Measurements from ENCODE around the gene AUTS2.

The AUTS2 gene

DNA sequence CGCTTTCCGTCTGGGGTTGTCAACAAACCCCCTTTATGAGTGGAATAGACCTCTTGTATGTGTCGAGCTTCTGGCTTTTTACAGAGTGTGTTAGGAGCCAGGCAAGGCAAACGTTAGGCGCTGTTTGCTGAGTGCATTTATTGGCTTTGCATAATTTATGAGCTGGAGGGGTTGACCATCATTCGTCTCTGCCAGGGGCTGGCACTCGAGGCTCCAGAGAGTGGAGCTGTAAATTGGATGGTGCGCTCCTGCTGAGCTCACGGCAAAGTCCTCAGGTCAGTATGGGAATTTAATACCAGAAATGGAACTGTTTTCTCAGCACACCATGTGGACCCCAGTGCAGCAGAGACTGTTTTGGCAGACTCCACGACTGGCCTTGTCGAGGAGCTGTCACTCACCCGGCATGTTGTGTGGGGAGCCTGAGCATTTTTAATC, 834.3 kb downstream of the AUTS2 start:
- peak; percentile 54 for DNase-seq

DNA sequence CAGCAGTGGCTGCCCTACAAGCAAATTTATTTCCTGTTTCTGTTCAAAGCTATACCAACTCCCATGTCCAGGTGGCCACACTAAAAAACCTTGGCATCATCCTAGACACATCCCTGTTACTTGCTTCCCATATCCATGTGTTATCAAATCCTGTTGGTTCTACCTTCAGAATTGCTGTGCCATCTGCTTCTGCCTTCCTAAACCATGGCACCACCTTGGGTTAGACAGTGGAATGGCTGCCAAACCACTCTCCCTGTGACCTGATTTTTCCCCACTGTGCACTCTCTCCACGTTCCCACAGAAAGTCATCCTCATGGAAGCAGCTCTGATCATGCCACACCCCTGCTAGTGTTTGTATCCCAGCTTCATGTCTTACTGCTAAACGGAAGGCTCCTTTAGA, 836.1 kb downstream of the AUTS2 start:
- DNase-seq = no peak

DNA sequence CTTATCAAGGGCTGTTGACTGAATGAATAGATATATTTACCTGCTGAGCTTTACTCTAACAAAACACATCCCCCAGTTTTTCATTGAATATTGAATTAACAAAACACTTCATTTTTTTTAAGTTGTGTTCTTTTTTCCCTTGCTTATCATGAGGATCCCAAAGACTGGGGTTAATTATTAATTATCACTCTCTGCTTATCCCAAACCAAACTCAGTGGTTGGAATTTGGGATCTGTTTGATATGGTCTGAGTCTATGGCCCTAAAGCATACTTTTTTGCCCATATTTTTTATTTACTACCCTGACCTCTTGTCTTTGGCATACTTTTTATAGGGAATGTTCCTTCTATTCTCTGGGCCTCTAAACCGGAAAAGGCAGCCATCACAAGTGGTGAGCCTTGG, 836.5 kb downstream of the AUTS2 start:
- DNase-seq = no peak

DNA sequence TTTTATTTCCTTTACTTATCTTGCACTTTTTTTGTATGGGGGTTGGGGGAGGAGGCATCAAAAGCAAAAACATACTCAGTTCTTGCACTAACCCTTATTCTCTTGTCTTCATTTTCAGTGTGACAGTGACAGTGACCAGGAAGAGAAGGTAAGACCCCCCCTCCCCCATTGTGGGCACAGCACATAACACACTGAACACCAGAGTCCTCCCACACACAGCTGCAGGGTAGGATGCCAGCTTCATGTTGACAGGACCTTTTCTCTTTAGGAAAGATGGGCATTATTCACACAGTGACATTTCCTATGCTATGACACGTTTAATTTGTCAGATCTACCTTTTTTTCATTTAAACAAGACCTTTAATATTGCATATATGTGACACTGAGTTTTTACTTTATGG, 837.4 kb downstream of the AUTS2 start:
- no peak for DNase-seq

DNA sequence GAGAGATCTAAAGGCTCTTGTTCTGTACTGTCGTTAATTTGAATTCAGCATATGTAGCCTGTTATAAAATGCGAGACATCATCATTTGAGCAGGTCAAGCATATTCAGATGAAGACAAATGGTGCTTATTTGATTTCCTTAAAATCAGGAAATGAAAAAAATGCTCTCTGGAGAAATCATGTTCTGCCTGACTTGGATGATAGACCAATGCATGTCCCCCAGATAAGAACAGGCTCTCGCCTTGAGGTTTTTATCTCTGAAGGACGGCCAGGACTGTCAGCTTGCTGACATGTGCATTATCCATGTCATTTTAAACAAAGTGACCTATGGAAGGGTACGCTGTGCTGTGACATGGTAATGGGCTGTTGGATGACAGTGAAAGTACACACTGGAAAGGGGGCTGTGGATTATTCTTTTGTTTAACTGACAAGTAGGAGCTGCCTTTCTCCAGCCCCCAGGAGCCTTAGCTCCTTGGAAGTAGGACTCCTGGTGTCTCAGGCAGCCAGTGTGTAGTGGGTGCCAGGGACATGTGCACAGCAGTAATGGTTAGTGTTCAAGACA, 838.6 kb downstream of the AUTS2 start:
- DNase-seq = no peak

DNA sequence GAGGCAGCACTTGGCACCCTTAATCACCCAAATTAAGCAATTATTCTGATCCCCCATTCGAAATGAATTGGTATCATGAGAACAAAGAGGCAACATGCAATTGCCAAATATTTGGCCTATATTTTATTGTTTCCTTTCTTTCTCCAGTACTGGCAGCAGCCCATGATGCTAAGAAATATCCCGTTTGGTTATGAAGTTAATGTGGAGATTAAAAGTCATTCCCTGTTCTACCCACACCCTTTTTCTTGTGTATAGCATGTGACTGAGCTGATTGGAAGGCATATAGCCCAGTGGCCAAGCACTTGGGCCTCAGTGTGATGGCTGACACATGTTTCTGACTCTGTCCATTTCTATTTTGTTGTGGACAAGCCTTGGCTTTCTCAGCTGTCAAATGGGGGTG, 841.4 kb downstream of the AUTS2 start:
- no peak for DNase-seq

DNA sequence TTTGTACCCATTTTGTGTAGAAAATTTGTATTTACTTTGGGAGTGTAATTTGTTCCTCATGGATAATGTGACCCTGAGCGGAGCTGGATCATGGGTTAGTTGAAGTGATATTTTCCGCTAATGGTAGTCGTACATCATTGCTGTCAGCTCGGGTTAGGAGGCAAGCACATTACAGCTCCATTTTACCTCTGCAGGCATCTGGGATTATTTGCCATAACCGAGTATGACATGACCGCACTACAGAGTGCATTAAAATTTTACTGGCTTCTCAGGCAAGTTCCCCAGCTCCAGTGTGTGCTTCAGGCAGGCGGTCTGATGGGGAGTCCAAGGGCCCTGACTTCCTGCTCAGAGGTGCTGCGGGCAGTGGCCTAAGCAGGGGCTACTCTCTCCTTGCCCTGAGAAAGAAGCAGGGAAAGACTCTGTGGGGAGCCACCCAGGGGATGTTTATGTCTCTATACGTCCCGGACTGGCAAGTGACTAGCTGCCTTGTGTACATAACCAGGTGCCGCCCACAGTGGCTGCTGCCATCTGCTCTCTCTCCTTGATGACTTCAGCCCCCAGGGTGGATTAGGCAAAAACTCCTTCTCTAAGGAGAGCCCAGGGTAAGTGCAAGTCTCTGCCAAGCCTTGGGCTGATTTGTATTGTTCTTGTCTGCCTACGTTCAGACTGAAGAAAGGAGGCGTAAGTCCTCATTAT, 848.3 kb downstream of the AUTS2 start:
- DNase-seq = no peak

DNA sequence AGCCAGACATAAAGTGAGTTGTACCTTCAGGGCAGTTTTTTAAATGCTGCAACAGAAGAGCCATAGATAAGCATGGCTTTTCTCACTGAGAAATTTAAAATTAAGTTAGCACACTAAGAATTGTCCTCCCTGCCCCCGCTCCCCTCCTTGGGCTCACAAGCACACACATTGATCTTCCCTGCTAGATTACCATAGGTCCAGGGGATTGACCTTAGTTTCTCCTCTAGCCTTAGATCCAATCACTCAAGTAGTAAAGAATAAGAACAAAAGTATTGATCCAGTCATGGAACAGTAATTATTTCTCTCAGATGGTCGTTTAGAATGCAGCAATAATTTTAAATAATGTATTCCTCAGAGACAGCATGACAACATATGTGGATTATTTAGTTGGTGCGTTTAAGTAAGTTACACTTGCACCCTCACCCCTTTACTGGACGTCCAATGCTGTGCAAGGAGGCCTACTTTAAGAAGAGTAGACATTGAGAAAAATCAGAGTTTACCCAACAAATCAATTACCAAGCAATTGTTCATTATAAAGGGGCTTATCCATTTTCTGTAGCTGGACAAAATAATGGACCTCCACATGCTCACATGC, 850.1 kb downstream of the AUTS2 start:
- DNase-seq = no peak

DNA sequence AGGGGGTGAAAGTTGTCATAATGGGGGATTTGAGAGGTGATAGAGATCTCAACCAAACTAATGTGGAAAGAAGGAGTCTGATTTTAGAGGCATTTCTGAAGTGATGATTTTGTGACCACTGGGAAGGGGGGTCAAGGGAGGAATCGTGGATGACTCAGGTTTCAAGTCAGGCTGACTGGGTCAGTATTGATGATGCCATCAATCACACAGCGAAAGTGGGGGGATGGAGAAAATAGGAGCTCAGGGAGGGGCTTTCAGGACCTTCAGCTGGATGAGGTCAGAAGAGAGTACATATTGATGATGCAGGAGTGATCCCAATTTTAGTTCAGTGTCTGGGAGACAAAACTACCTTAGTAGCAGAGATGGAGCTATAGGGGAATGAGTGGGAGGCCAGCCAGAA, 852.5 kb downstream of the AUTS2 start:
- DNase-seq = no peak

DNA sequence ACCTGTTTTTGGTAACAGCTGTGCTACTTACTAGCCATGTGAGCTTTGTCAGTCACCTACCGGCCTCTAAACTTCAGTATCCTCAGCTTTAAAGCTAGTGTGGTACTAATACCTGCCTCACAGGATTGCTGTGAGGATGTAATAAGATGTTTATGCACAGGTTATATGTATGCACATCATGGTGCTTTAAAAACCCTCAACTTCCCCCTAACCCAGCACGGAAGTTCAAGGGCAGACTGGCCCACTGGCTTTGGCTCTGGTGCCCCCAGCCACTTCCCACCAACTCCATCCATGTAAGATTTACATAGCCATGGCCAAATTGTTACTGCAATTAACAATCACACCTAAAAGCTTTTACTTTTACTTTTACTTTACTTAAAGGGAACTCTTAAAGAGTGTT, 857.6 kb downstream of the AUTS2 start:
- DNase-seq = no peak

DNA sequence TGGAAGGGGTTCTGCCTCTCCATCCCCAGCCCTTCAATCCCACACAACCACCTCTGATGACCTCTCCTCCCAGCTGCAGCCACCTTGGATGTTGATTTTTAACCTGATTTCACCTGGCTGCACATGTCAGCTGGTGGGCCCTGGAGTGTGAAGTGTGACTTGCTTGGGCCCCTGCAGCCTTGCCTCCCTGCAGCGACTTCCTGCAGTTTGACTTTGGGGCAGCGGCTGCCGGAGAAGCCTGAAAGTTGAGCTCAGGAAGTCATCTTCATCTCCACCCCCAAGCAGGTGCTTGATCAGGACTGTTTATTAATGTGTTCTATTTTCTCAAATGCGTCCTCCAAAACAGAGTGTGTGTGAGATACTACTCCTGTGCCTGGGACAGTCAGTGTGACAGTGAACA, 858.4 kb downstream of the AUTS2 start:
- DNase-seq = peak; percentile 29

DNA sequence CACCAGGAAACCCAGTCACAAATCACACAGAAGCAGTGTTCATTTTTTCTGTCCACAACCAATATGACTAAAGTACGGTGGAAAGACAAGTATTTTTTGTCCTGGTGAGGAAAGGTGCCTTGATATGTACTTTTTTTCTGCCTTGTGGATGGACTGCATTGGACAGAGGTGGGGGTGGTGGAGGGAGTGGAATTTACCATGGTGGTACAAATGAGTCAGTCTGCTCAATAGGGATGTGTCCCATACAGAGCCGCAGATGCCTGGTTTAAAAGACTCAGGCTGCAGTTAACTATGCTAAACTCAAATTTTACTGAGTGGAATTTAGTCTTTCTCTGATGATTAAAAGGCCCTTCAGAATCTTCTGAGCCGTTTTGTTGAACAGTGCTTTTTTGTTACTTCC, 859.2 kb downstream of the AUTS2 start:
- no peak for DNase-seq

DNA sequence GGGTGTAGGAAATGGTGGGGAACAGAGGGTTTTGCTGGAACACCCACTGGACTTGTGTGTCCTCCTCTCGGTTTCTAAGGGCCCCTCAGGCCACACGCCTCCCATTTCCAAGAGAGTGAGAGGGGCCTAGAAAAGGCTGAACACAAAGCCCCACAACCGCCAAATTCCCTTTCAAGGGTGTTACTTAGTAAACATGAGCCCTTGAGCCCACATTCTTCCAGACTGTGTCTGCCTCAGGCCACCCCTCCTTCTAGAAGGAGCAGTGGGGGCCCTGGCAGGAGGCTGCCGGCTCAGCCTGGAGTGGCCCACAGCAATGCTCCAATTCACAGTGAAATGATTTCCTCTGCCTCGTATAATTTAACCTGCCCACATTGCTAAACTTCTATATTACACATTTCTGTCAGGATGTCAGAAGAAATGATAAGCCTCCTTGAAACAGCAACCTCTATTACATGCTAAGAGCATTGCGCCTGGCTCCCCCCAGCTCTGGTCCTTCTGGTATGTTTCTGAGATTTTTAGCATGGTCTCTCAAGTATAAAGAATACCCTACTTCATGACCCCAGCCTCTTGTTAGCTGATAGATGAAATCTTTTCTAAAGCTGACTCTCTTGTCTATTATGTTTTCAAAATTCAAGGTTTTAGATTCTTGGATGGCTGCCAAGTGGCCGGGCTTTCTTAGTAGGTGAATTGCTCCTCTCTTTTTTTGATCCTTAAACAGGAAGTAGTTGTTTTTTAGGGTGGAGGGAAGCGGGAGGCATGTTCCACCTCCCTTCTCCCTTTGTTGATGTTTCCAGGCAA, 859.8 kb downstream of the AUTS2 start:
- DNase-seq = peak; percentile 37

DNA sequence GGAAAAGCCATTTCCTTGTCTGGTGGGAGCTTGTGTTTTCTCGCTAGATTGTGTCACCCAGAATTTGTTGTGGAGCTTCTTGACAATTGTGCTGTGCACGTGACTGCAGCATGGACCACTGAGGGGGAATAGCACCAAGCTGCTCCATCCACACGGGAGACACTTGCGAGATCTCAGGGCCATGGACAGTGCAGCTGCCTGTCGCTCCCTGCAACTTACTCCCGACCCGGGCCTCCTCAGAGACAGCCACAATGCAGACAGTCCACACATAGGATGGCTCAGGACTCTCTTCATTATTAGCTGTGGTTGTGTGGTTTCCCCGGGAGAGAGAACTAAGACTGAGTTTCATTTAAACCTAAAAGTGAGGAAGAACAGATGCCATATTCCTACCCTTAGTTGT, 860.5 kb downstream of the AUTS2 start:
- no peak for DNase-seq

DNA sequence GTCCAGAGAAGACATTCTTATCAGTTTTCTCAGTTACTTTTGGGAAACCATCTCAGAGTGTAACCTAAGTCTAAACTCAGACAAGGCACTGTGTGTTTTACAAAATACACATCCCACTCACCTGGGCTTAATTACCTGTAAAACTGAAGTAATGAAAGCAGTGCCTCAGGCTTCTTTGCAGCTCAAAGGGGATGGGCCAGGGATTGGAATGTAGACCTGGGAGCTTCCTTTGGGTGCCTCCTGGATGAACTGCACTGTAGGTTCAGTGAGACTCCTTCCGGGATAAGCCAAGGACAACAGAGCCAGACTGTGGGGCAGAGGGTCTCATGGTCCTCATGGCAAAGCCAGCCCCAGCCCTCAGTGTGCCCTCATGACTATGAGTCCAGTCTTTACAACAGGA, 861.3 kb downstream of the AUTS2 start:
- no peak for DNase-seq

DNA sequence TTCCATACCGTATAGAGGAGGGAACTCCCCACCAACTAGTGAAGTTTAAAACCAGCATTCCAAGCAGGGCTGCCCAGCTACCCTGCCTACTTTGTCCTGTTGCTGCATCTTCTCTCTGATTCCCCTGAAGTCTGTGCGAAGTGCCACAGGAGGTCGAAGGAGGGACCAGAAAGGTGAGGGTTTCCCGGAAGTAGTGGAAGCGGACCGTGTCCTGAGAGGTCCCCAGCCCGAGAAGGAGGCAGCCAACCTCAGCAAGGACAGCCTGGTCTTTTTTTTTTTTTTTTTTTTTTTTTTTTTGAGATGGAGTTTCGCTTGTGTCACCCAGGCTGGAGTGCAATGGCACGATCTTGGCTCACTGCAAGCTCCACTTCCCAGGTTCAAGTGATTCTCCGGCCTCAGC, 861.8 kb downstream of the AUTS2 start:
- no peak for DNase-seq

DNA sequence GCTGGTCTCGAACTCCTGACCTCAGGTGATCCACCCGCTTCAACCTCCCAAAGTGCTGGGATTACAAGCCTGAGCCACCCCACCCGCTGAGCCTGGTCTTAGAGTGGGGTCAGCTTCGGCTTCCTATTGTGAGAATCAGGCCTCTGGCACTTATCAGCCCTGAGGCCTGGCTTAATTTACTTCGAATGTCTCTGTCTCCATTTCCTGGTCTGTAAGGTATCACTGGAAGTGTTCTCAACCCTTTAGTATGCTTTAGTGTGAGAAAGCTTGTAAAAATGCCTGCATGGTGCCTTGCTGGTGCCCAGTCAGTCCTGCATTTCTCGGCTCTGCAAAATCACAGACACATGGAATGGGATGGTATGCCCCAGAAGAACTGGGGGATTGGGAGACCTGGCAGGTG, 862.3 kb downstream of the AUTS2 start:
- no peak for DNase-seq

DNA sequence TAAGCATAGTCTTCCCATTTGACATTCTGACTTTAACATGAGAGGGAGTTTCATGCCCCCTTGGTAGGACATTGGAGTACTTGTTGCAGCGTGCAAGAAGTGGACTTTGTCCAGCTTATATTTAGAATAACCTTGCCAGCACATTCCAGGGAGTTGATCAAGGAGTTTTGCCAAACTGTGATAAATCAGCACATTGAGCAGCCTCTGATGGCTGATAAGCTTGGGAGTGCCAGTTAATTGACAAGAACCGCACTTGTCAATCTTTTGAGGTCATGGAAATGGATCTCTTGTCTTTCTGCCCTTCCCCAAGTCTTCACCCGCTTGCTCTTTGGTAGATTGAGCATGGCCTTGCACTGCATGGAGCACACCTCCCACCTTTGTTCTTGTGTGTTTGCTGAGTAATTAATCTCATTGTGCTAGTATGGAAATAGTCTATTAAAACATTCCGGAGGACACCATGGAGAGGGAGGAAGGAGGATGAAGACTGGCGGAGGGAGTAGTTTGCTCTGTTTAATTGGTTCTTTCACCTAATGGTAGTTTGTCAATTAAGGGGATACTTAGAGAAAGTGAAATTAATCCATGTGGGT, 865.2 kb downstream of the AUTS2 start:
- DNase-seq = peak; percentile 18

DNA sequence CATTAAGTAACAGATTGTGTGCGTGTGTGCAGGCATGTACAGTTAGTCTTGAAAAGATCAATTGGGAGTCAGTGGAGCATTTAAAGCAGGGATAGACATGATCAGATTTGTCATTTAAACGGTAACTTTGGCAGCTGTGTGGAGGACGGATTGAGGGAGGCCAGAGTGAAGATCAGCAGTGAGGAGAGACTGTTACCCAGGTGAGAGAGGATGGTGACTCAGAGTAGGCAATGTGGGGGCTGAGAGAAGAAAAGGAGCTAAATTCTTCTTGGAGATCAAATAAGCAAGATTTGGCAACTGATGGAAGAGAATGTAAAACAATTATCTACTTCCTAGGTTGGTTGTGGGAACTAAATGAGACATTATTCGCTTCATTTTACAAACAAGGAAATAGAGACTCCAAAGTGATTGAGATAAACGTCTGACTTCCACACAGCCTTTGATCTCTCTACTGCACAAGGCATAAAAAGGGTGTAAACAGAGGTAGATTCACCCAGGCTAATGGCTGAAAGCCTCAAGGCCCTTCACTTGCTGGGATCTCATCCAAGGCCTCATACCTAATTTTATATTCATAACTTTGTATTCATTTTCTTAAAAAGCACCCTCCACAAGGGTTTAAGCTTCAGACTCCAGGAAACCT, 868.6 kb downstream of the AUTS2 start:
- DNase-seq = no peak

DNA sequence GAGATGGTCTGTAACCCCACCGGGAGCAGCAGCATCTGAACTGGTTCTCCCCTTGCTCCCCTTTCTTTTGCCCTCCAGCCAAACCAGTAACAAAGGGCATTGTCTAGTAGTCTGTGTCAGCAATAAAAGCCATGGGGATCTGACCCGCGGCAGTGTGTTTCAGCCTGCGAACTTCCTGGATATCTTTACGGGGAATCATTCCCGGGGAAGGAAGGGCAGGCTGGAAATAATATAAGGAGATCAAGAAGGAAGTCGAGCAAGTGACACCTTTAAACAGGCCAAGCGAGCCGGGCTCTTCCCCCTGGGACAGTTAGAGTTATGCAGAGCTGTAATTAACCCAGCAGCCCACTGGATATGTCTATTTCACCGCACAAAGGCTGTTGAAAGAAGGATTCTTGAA, 872.5 kb downstream of the AUTS2 start:
- DNase-seq = no peak

DNA sequence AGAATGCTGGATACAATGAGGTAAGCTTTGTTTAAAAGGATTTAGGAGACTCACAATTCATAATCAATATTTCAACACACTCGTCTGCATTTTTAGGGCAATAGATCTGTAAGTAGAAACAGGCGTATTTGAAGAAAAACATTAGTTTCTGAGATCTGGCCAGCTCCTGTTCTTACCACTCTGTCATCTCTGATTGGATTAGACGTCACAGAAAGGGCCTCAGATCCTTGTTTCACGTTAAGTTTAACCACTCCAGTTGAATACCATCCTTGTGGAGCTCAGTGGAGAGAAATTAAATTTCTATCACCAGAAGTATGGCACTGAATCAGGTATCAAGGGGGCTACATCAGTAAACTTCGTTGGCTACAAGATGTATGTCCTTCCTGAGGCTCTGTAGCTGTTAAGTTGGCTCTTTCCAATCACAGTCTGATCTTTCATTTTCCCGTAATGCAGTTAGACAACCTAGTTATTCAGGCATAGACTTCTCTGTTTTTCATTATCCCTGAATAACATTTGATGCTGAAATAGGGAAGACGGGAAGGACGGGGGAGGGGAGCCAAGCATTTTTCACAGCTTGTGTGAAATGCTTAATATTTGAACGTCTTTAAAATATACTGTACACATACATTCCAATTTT, 874.4 kb downstream of the AUTS2 start:
- no peak for DNase-seq

DNA sequence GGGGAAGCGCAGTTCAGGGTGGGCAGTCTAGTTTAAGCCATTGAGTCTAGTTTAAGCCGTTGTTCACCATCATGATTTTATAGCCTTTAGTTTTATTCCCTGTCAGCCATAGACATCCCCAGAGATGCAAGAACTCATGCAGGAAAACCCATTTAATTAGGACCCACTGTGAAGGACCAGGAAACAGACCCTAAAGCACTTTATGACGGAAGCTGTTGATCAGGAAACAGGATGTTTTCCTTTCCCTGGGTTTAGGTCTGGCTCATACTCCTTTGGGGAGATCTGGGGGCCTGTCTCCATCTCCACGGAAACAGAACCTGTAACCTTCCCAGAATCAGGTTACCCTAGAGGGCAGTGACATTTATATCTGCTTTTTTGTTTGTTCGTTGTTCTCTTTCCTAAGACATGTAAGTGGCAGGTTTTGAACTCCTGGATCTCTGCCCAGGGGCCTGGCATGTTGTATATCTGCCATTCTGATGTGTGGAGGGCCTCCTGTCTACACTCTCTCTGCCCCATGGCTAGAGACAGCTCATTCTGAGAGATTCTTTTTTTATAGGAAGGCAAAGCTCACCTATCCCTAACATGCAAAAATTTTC, 876.5 kb downstream of the AUTS2 start:
- no peak for DNase-seq
